GM12878 (cell line): ENCODE data around the gene SLC35A1. TPM values are rescaled to one million over a fixed set of nuclear protein-coding genes. Genes with fewer than 3 reads are reported as not detected.

ENCODE experiments used
- BACH1 ChIP-seq: fragments of 450-650 bp; IDR thresholded peaks from 2 replicates; pipeline ENCODE4 v1.6.1; 2017; ENCODE audit warnings: mild to moderate bottlenecking, borderline replicate concordance
- BRCA1 ChIP-seq: IDR thresholded peaks from 2 replicates; pipeline ENCODE4 v1.6.1; 2011; ENCODE audit warnings: low read depth, low read length, improper control_type of control experiment
- CREM ChIP-seq: IDR thresholded peaks from 2 replicates; pipeline ENCODE4 v1.6.1; 2014; ENCODE audit warnings: antibody characterized with exemption, low read depth
- DPF2 ChIP-seq: fragments of 450-650 bp; IDR thresholded peaks from 2 replicates; pipeline ENCODE4 v1.6.1; 2017; ENCODE audit warnings: mild to moderate bottlenecking
- EED ChIP-seq: sonication (generic); IDR thresholded peaks from 2 replicates; pipeline ENCODE4 v1.6.1; 2016; ENCODE audit warnings: antibody characterized with exemption, low read depth
- ELK1 ChIP-seq: IDR thresholded peaks from 2 replicates; pipeline ENCODE4 v1.6.1; 2012; ENCODE audit warnings: low read depth, low read length, improper control_type of control experiment
- GABPA ChIP-seq: IDR thresholded peaks from 2 replicates; pipeline ENCODE4 v1.6.1; 2014; ENCODE audit warnings: antibody characterized with exemption, low read depth, mild to moderate bottlenecking, inconsistent platforms
- IKZF1 ChIP-seq: fragments of 450-650 bp; conservative IDR thresholded peaks from 2 replicates; pipeline ENCODE4 v1.6.1; 2017; ENCODE audit warnings: antibody characterized with exemption, mild to moderate bottlenecking
- JUNB ChIP-seq: IDR thresholded peaks from 2 replicates; pipeline ENCODE4 v1.6.1; 2016; ENCODE audit warnings: antibody characterized with exemption, mild to moderate bottlenecking
- KDM1A ChIP-seq: fragments of 200-600 bp; sonication (generic); IDR thresholded peaks from 2 replicates; pipeline ENCODE4 v1.6.1; 2016; ENCODE audit warnings: borderline replicate concordance
- MXI1 ChIP-seq: fragments of 150-350 bp; IDR thresholded peaks from 2 replicates; pipeline ENCODE4 v1.6.1; 2011; ENCODE audit warnings: low read depth, mild to moderate bottlenecking, inconsistent platforms, low read length, improper control_type of control experiment
- NRF1 ChIP-seq: conservative IDR thresholded peaks from 2 replicates; pipeline ENCODE4 v1.6.1; 2011; ENCODE audit warnings: mild to moderate bottlenecking, low read depth, low read length, improper control_type of control experiment
- SP1 ChIP-seq: IDR thresholded peaks from one replicate; pipeline ENCODE4 v1.6.1; 2011; ENCODE audit warnings: low read depth, low read length
- SRF ChIP-seq, 2 experiments: IDR thresholded peaks; 2 replicates each; pipeline ENCODE4 v1.6.1; 2011; ENCODE audit warnings: low read depth in 2 of 2, low read length in 2 of 2, mild to moderate bottlenecking in 1 of 2, moderate library complexity in 1 of 2
- polyA plus RNA-seq, 11 experiments: library from polyadenylated mRNA; depleted of rRNA in 4 of 11; unstranded in 6 of 11; stranded (reverse) in 5 of 11; fragments of >200 nt; fragmentation: Nextera tagmentation in 4 of 11; fragmentation: Illumina TruSeq in 1 of 11; extraction: Ambion mirVana in 4 of 11; extraction: Trizol in 1 of 11; gene quantifications; 1 replicate in 1 of 11; 2 replicates in 10 of 11; pipeline versions ENCODE4 v1.2.1 to v1.2.3, GENCODE V29; 2011 to 2016; ENCODE audit warnings: inconsistent platforms in 2 of 11, missing spikeins in 2 of 11, low read depth in 1 of 11
- total RNA-seq, 4 experiments: library from RNA; depleted of rRNA in 3 of 4; stranded (reverse); fragments of >200 nt in 3 of 4; fragmentation: Illumina TruSeq in 1 of 4; extraction: Trizol in 1 of 4; gene quantifications; 2 replicates each; pipeline versions ENCODE4 v1.2.1 to v1.2.3, GENCODE V29; 2013 to 2021
- TF ChIP-seq, protein P1 (sequence below): IDR thresholded peaks from 2 replicates; pipeline ENCODE4 v1.6.1; 2011; ENCODE audit warnings: mild to moderate bottlenecking, low read depth, low read length, moderate library complexity; ENCODE audit not compliant: insufficient replicate concordance
- TF ChIP-seq, protein P2 (sequence below): fragments of 450-650 bp; IDR thresholded peaks from 2 replicates; pipeline ENCODE4 v1.6.1; 2017; ENCODE audit warnings: mild to moderate bottlenecking, moderate library complexity
- TF ChIP-seq, protein P3 (sequence below): fragments of 450-650 bp; IDR thresholded peaks from 2 replicates; pipeline ENCODE4 v1.6.1; 2016; ENCODE audit warnings: mild to moderate bottlenecking

SLC35A1 gene
- total and polyA plus RNA-seq, 10 of the 15 experiments (the other 5 are each of a cell fraction or from before 2014, with no cell fraction given) = 7.1 to 28.0 (median 12.4) TPM

DNA sequence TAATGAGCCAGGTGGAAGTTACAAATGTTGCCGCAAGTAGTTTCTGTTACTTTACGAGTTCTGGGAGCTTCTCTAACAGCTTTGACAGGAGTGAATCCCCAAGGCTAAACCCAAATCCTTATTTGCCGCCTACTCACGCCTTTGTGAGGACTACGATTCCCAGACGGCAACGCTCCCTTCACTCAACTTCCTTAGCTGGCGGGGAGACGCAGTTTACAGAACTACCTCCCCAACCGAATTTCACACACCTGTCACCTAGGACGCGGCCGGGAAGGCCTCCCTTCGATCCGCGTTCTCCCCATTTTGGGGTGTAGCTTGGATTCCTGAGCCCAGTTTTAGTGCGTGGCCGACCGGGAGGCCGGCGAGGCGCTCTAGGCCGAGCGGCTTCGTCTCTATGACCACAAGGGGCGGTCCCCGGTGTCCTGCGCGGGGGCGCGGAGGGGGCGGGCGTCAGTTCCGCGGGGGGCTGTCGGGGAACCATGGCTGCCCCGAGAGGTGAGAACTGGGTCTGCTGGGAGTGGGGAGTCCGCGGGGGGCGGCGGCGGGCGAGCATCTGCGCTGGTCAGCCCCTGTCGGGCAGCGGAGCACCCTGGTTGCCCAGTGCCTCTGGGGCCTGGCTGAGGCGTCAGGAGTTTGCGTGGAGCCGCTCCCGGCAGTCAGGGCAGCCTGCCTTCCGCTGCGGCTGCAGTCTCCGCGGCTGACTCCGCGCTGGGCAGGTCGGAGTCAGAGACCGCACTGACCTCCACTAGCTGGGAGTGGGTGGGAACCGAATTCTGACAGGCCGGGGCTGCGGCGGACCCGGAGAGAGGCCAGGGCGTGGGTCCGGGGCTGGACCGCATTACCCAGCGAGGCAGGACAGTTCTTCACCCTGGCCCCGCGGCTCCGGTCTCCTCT is at the start of gene SLC35A1 (continued):
- TF ChIP-seq, protein P1, sequence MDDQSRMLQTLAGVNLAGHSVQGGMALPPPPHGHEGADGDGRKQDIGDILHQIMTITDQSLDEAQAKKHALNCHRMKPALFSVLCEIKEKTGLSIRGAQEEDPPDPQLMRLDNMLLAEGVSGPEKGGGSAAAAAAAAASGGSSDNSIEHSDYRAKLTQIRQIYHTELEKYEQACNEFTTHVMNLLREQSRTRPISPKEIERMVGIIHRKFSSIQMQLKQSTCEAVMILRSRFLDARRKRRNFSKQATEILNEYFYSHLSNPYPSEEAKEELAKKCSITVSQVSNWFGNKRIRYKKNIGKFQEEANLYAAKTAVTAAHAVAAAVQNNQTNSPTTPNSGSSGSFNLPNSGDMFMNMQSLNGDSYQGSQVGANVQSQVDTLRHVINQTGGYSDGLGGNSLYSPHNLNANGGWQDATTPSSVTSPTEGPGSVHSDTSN = no peak
- TF ChIP-seq BRCA1 = no peak
- TF ChIP-seq, protein P2, sequence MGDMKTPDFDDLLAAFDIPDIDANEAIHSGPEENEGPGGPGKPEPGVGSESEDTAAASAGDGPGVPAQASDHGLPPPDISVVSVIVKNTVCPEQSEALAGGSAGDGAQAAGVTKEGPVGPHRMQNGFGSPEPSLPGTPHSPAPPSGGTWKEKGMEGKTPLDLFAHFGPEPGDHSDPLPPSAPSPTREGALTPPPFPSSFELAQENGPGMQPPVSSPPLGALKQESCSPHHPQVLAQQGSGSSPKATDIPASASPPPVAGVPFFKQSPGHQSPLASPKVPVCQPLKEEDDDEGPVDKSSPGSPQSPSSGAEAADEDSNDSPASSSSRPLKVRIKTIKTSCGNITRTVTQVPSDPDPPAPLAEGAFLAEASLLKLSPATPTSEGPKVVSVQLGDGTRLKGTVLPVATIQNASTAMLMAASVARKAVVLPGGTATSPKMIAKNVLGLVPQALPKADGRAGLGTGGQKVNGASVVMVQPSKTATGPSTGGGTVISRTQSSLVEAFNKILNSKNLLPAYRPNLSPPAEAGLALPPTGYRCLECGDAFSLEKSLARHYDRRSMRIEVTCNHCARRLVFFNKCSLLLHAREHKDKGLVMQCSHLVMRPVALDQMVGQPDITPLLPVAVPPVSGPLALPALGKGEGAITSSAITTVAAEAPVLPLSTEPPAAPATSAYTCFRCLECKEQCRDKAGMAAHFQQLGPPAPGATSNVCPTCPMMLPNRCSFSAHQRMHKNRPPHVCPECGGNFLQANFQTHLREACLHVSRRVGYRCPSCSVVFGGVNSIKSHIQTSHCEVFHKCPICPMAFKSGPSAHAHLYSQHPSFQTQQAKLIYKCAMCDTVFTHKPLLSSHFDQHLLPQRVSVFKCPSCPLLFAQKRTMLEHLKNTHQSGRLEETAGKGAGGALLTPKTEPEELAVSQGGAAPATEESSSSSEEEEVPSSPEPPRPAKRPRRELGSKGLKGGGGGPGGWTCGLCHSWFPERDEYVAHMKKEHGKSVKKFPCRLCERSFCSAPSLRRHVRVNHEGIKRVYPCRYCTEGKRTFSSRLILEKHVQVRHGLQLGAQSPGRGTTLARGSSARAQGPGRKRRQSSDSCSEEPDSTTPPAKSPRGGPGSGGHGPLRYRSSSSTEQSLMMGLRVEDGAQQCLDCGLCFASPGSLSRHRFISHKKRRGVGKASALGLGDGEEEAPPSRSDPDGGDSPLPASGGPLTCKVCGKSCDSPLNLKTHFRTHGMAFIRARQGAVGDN = peak; percentile 45; the same call in 1 of the 2 replicates
- no peak for TF ChIP-seq JUNB
- TF ChIP-seq EED = peak; percentile 29; the same call in 1 of the 2 replicates
- TF ChIP-seq KDM1A = no peak
- peak; percentile 71; the same call in 1 of the 2 replicates for TF ChIP-seq BACH1
- TF ChIP-seq DPF2 = peak; percentile 80; the same call in 1 of the 2 replicates
- TF ChIP-seq MXI1 = peak; percentile 54; the same call in 1 of the 2 replicates
- TF ChIP-seq, protein P3, sequence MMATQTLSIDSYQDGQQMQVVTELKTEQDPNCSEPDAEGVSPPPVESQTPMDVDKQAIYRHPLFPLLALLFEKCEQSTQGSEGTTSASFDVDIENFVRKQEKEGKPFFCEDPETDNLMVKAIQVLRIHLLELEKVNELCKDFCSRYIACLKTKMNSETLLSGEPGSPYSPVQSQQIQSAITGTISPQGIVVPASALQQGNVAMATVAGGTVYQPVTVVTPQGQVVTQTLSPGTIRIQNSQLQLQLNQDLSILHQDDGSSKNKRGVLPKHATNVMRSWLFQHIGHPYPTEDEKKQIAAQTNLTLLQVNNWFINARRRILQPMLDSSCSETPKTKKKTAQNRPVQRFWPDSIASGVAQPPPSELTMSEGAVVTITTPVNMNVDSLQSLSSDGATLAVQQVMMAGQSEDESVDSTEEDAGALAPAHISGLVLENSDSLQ = peak; percentile 89
- TF ChIP-seq IKZF1 = peak; percentile 97
- peak; percentile 61; the same call in 1 of the 2 replicates for TF ChIP-seq CREM
- TF ChIP-seq GABPA = peak; percentile 78
- peak in 1 of 2 experiments; percentile 53; a peak in 1 of 4 replicates for TF ChIP-seq SRF (IDR thresholded peaks at IDR 0.05; ENCODE audit: low read depth in 2 of 2, low read length in 2 of 2)
- TF ChIP-seq SP1 = no peak
- TF ChIP-seq NRF1 = 0 out of 2 replicates have a peak, but pooled peaks have one; percentile 21
- TF ChIP-seq ELK1 = no peak; the same call in 1 of the 2 replicates
